ENCODE results near the gene CHRNB4.

DNA sequence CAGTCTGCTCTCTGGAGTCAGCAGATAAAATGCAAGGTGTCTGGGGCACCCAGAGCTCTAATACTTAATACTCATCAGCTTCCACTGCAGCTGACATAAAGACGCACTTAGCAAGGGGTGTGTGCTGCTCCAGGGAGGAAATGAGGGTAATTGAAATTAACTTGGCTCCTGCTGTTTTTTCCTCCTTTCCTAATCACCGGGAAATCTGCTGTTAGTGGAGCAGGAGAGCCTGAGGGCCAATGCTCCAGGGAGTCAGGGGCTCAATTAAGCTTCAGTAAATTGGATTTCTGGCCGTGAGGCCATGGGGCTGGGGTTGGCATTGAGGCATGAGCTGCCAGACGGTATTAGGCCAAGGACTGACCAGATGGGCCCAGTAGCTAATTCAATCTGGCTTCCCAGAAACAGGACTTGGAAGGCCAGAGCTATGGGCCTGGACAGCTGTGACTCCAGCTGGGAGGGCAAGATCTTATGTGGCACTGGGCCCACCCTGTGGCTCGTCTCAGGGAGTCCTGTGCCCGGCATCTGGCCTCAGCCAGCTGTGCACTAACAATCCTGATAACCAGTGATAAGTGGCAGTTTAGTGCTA lies 30.7 kb upstream of the CHRNB4 start:
- TF ChIP-seq, protein P1, sequence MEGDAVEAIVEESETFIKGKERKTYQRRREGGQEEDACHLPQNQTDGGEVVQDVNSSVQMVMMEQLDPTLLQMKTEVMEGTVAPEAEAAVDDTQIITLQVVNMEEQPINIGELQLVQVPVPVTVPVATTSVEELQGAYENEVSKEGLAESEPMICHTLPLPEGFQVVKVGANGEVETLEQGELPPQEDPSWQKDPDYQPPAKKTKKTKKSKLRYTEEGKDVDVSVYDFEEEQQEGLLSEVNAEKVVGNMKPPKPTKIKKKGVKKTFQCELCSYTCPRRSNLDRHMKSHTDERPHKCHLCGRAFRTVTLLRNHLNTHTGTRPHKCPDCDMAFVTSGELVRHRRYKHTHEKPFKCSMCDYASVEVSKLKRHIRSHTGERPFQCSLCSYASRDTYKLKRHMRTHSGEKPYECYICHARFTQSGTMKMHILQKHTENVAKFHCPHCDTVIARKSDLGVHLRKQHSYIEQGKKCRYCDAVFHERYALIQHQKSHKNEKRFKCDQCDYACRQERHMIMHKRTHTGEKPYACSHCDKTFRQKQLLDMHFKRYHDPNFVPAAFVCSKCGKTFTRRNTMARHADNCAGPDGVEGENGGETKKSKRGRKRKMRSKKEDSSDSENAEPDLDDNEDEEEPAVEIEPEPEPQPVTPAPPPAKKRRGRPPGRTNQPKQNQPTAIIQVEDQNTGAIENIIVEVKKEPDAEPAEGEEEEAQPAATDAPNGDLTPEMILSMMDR (conservative IDR thresholded peaks at IDR 0.05 in 1 of 2, IDR thresholded peaks at IDR 0.05 in 1 of 2; ENCODE audit: low read depth in 1 of 2, low read length in 2 of 2): no peak
- no peak for TF ChIP-seq EZH2 (IDR thresholded peaks at IDR 0.05; ENCODE audit: low read length, missing control alignments)

Measured in fibroblast of lung (primary cell).